Measurements from ENCODE around the gene MSANTD1.

GRCh38 chr4:3247399-3248177, 1.4 kb upstream of the MSANTD1 start:
- no peak for TF ChIP-seq EZH2 (IDR thresholded peaks at IDR 0.05)
- TF ChIP-seq CTCF (IDR thresholded peaks at IDR 0.05 in 2 of 3, conservative IDR thresholded peaks at IDR 0.05 in 1 of 3; ENCODE audit: borderline replicate concordance in 1 of 3, insufficient read depth in 1 of 3, low read depth in 2 of 3, low read length in 2 of 3): no peak
- TF ChIP-seq POLR2A (IDR thresholded peaks at IDR 0.05; ENCODE audit: borderline replicate concordance, extremely low read depth, insufficient read depth, insufficient read length): no peak
- no peak for TF ChIP-seq TCF7L2 (IDR thresholded peaks at IDR 0.05; ENCODE audit: borderline replicate concordance, extremely low read depth, insufficient read depth, insufficient read length)
- TF ChIP-seq YY1 (IDR thresholded peaks at IDR 0.05; ENCODE audit: extremely low read depth, insufficient replicate concordance, low read depth, low read length): no peak

All from HCT116 (cell line).